Smooth muscle cell (in vitro differentiated cells): ENCODE results near the gene NLE1. TPM values are rescaled to one million over a fixed set of nuclear protein-coding genes. Genes with fewer than 3 reads are reported as not detected.
A peak's percentile ranks its signal among the peaks of the same experiment; 100 is the strongest.

ENCODE experiments used
- DNase-seq: peaks from one replicate; lab custom pipeline; 2025; ENCODE audit not compliant: unreplicated experiment; lab: John Stamatoyannopoulos, UW
- H2AFZ ChIP-seq: fragments of 200-600 bp; sonication (generic); 2 replicates; pipeline ENCODE4 v1.6.0; 2016; ENCODE audit warnings: antibody characterized with exemption, low read depth, mild to moderate bottlenecking
- H3F3A ChIP-seq: fragments of 200-600 bp; sonication (generic); 2 replicates; pipeline ENCODE4 v1.6.0; 2017; ENCODE audit warnings: antibody characterized with exemption, low read depth
- H3K27ac ChIP-seq: fragments of 200-600 bp; sonication (generic); 2 replicates; pipeline ENCODE4 v1.5.1; 2016; ENCODE audit warnings: low read depth, mild to moderate bottlenecking
- H3K27me3 ChIP-seq: fragments of 200-600 bp; sonication (generic); 2 replicates; pipeline ENCODE4 v1.6.1; 2016; ENCODE audit warnings: low read depth, mild to moderate bottlenecking
- H3K36me3 ChIP-seq: fragments of 200-600 bp; sonication (generic); 2 replicates; pipeline ENCODE4 v1.5.1; 2016; ENCODE audit warnings: low read depth
- H3K4me1 ChIP-seq: fragments of 200-600 bp; sonication (generic); 2 replicates; pipeline ENCODE4 v1.5.1; 2016; ENCODE audit warnings: low read depth
- H3K4me2 ChIP-seq: fragments of 200-600 bp; sonication (generic); 2 replicates; pipeline ENCODE4 v1.6.0; 2016; ENCODE audit warnings: mild to moderate bottlenecking
- H3K4me3 ChIP-seq: fragments of 200-600 bp; sonication (generic); 2 replicates; pipeline ENCODE4 v1.5.1; 2016; ENCODE audit warnings: mild to moderate bottlenecking
- H3K79me2 ChIP-seq: fragments of 200-600 bp; sonication (generic); 2 replicates; pipeline ENCODE4 v1.6.0; 2016; ENCODE audit warnings: low read depth, mild to moderate bottlenecking
- H3K9ac ChIP-seq: fragments of 200-600 bp; sonication (generic); 2 replicates; pipeline ENCODE4 v1.6.0; 2016; ENCODE audit warnings: low read depth
- H3K9me3 ChIP-seq: fragments of 200-600 bp; sonication (generic); replicated peaks from 2 replicates; pipeline ENCODE4 v1.5.1; 2016; ENCODE audit warnings: low read depth
- H4K20me1 ChIP-seq: fragments of 200-600 bp; sonication (generic); 2 replicates; pipeline ENCODE4 v1.6.0; 2016; ENCODE audit warnings: low read depth
- CTCF ChIP-seq: fragments of 200-600 bp; sonication (generic); IDR thresholded peaks from 2 replicates; pipeline ENCODE4 v1.5.1; 2017; ENCODE audit warnings: borderline replicate concordance, mild to moderate bottlenecking, antibody characterized with exemption; ENCODE audit not compliant: insufficient read depth, poor library complexity, severe bottlenecking
- WGBS: methylation state at CpG from one replicate; pipeline ENCODE4 v1.1.7; 2016; ENCODE audit warnings: low lambda C conversion rate; 5-methylcytosine and 5-hydroxymethylcytosine counted together
- polyA plus RNA-seq: library from polyadenylated mRNA; unstranded; fragments of >200 nt; fragmentation: Nextera tagmentation; extraction: Ambion mirVana; gene quantifications from 2 replicates; pipeline ENCODE4 v1.2.1, GENCODE V29; 2016
- total RNA-seq: library from RNA; depleted of rRNA; stranded (reverse); fragments of >200 nt; gene quantifications from 2 replicates; pipeline ENCODE4 v1.2.3, GENCODE V29; 2014

NLE1 gene
- total and polyA plus RNA-seq, 2 experiments from 2014 or later: 5.6 to 10.3 TPM

- peak overlapping the region; percentile 54 for H3K27ac ChIP-seq
- peaks cover 5% of the 10 kb centered on the region for H3K4me1 ChIP-seq
- H3K4me2 ChIP-seq: peak overlapping the region; percentile 97
- DNase-seq: no peak
- peak overlapping the region; percentile 87 for H2AFZ ChIP-seq
- no peaks in the 10 kb centered on the region for H3K27me3 ChIP-seq
- H3K9me3 ChIP-seq: no peaks in the 10 kb centered on the region
- H3K36me3 ChIP-seq: no peaks in the 10 kb centered on the region
- no peak for TF ChIP-seq CTCF
- H3K79me2 ChIP-seq: peaks cover 38% of the 10 kb centered on the region
- WGBS: 30% methylated on average over 9 of the region's 9 CpGs
- H3F3A ChIP-seq: no peaks in the 10 kb centered on the region
- peaks cover 6% of the 10 kb centered on the region for H4K20me1 ChIP-seq
- H3K9ac ChIP-seq: no peak overlapping the region
- peak overlapping the region; percentile 95 for H3K4me3 ChIP-seq
Observed at GRCh38 chr17:35087731-35088355, 54.3 kb downstream of the NLE1 start.

- H3K4me3 ChIP-seq: peak overlapping the region; percentile 95
- H3K9ac ChIP-seq: no peak overlapping the region
- no peak for DNase-seq
- peak overlapping the region; percentile 97 for H3K4me2 ChIP-seq
- TF ChIP-seq CTCF: no peak
- H2AFZ ChIP-seq: no peak overlapping the region
- peaks cover 11% of the 10 kb centered on the region for H3K4me1 ChIP-seq
- H3K27ac ChIP-seq: peak overlapping the region; percentile 54
- WGBS: 88% methylated on average over 8 of the region's 8 CpGs
- H3K9me3 ChIP-seq: no peaks in the 10 kb centered on the region
- H3K36me3 ChIP-seq: no peaks in the 10 kb centered on the region
- H4K20me1 ChIP-seq: peaks cover 12% of the 10 kb centered on the region
- no peaks in the 10 kb centered on the region for H3K27me3 ChIP-seq
- H3F3A ChIP-seq: no peaks in the 10 kb centered on the region
- peaks cover 38% of the 10 kb centered on the region for H3K79me2 ChIP-seq
Observed at GRCh38 chr17:35086931-35087573, 55.1 kb downstream of the NLE1 start.

GRCh38 chr17:35086164-35086563 is 55.9 kb downstream of the NLE1 start:
- H3K36me3 ChIP-seq: no peaks in the 10 kb centered on the region
- H3K9me3 ChIP-seq: no peaks in the 10 kb centered on the region
- 97% methylated on average over 8 of the region's 8 CpGs for WGBS
- H3K27ac ChIP-seq: no peak overlapping the region
- peaks cover 13% of the 10 kb centered on the region for H3K4me1 ChIP-seq
- no peak overlapping the region for H3K4me2 ChIP-seq
- no peak for DNase-seq
- H3K4me3 ChIP-seq: no peak overlapping the region
- H3K9ac ChIP-seq: no peak overlapping the region
- H3K79me2 ChIP-seq: peaks cover 38% of the 10 kb centered on the region
- no peak overlapping the region for H2AFZ ChIP-seq
- no peaks in the 10 kb centered on the region for H3F3A ChIP-seq
- H4K20me1 ChIP-seq: peaks cover 21% of the 10 kb centered on the region
- no peak for TF ChIP-seq CTCF
- H3K27me3 ChIP-seq: no peaks in the 10 kb centered on the region
